Measurements from ENCODE around the gene CA10. TPM values are rescaled to one million over a fixed set of nuclear protein-coding genes. Genes with fewer than 3 reads are reported as not detected.

The CA10 gene
- total and polyA plus RNA-seq, 2 donors (not counting 1 experiment from before 2014, with no cell fraction given) = not detected

DNA sequence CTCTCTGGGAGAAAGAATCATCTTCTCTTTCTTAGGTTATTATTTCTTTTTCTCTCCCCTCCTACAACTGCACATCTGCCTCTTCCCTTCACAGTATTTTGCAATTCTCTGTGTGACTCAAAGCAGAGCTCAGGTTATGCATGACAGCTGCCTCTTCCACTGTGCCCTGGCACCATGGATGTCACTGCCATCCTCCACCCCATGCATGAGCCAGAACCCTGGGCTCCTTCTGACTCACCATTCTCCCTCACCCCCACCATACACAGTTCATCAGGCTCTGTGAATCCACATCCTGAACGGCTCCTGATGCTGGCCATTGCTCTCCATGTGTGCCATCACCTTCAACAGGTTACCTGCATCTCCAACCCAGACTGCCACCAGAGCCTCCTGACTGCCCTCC is 23.9 kb downstream of the CA10 start:
- no peak for TF ChIP-seq EZH2 (IDR thresholded peaks at IDR 0.05; ENCODE audit: low read length, missing control alignments)
- TF ChIP-seq, protein P1, sequence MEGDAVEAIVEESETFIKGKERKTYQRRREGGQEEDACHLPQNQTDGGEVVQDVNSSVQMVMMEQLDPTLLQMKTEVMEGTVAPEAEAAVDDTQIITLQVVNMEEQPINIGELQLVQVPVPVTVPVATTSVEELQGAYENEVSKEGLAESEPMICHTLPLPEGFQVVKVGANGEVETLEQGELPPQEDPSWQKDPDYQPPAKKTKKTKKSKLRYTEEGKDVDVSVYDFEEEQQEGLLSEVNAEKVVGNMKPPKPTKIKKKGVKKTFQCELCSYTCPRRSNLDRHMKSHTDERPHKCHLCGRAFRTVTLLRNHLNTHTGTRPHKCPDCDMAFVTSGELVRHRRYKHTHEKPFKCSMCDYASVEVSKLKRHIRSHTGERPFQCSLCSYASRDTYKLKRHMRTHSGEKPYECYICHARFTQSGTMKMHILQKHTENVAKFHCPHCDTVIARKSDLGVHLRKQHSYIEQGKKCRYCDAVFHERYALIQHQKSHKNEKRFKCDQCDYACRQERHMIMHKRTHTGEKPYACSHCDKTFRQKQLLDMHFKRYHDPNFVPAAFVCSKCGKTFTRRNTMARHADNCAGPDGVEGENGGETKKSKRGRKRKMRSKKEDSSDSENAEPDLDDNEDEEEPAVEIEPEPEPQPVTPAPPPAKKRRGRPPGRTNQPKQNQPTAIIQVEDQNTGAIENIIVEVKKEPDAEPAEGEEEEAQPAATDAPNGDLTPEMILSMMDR (conservative IDR thresholded peaks at IDR 0.05 in 1 of 2, IDR thresholded peaks at IDR 0.05 in 1 of 2; ENCODE audit: low read depth in 1 of 2, low read length in 2 of 2) = no peak
- Histone ChIP-seq H3K4me3 (replicated peaks in 1 of 4; ENCODE audit: control extremely low read depth in 1 of 4, insufficient read depth in 1 of 4, low read depth in 3 of 4, low read length in 4 of 4) (no peak overlapping the region), H4K20me1 (ENCODE audit: control insufficient read depth, extremely low read depth, insufficient read depth, low read length) (no peaks in the 10 kb centered on the region), H3K4me2 (ENCODE audit: extremely low read depth, insufficient read depth, low read length) (no peak overlapping the region), H3K9ac (ENCODE audit: insufficient read depth, low read length) (no peak overlapping the region), H3K79me2 (ENCODE audit: control insufficient read depth, insufficient read depth, low read length) (no peaks in the 10 kb centered on the region), H3K27me3 (ENCODE audit: control insufficient read depth, insufficient read depth, low read length) (no peaks in the 10 kb centered on the region), H2AFZ (ENCODE audit: low read length) (no peak overlapping the region), H3K4me1 (ENCODE audit: control insufficient read depth, extremely low read depth, insufficient read depth, low read length) (no peaks in the 10 kb centered on the region), H3K9me3 (ENCODE audit: control insufficient read depth, insufficient read depth, low read depth, low read length) (no peaks in the 10 kb centered on the region), H3K36me3 (ENCODE audit: control insufficient read depth, insufficient read depth, low read length) (no peaks in the 10 kb centered on the region), H3K27ac (ENCODE audit: insufficient read depth, low read length) (no peak overlapping the region)
- DNase-seq (ENCODE audit: low read depth in 2 of 2) = no peak

DNA sequence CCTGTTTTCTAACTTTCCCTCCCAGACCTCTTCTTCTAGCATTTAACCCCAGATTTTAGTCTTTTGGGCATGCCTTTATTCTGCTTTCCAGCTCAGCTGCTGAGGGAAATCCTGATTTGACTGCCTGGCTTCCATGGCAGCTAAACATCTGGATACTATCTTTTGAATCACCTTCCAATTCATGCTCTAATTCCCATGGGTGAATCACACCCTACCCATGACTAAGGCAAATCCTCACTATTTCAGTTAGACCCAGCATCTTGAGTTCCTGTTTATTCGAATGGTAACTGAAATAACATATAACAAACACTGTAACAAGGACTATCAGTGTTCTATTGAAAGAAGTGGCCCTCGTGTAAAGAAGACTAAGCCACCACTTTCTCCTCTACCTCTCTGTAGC is 29.8 kb downstream of the CA10 start:
- Histone ChIP-seq H2AFZ (ENCODE audit: low read length) (no peak overlapping the region), H3K4me2 (ENCODE audit: extremely low read depth, insufficient read depth, low read length) (no peak overlapping the region), H3K27ac (ENCODE audit: insufficient read depth, low read length) (no peak overlapping the region), H3K27me3 (ENCODE audit: control insufficient read depth, insufficient read depth, low read length) (no peaks in the 10 kb centered on the region), H3K36me3 (ENCODE audit: control insufficient read depth, insufficient read depth, low read length) (no peaks in the 10 kb centered on the region), H3K9ac (ENCODE audit: insufficient read depth, low read length) (no peak overlapping the region), H3K9me3 (ENCODE audit: control insufficient read depth, insufficient read depth, low read depth, low read length) (no peaks in the 10 kb centered on the region), H3K4me1 (ENCODE audit: control insufficient read depth, extremely low read depth, insufficient read depth, low read length) (no peaks in the 10 kb centered on the region), H3K4me3 (replicated peaks in 1 of 4; ENCODE audit: control extremely low read depth in 1 of 4, insufficient read depth in 1 of 4, low read depth in 3 of 4, low read length in 4 of 4) (no peak overlapping the region), H4K20me1 (ENCODE audit: control insufficient read depth, extremely low read depth, insufficient read depth, low read length) (no peaks in the 10 kb centered on the region), H3K79me2 (ENCODE audit: control insufficient read depth, insufficient read depth, low read length) (no peaks in the 10 kb centered on the region)
- TF ChIP-seq, protein P1 (conservative IDR thresholded peaks at IDR 0.05 in 1 of 2, IDR thresholded peaks at IDR 0.05 in 1 of 2; ENCODE audit: low read depth in 1 of 2, low read length in 2 of 2) = no peak
- no peak for TF ChIP-seq EZH2 (IDR thresholded peaks at IDR 0.05; ENCODE audit: low read length, missing control alignments)
- DNase-seq (ENCODE audit: low read depth in 2 of 2) = no peak

DNA sequence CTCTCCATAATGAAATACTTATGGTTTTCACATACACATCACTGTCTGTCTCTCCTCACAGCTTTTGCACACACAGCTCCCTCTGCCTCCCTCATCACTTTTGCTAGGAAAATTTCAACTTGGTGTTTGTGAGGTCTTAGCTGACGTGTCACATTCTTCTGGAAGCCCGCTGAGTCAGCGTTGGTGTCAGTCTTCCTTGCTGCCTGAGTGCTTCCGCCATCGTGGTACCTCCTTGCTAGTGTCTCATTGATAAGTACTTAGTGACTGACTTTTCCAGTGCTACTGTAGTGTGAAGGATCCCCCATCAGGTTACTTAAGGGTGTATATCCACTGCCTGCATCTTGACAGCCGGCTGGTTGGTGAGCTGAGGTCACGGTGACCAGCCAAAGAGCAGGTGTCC is 33.5 kb downstream of the CA10 start:
- H3K9me3 ChIP-seq (ENCODE audit: control insufficient read depth, insufficient read depth, low read depth, low read length) = no peaks in the 10 kb centered on the region

More for the DNA sequence above, 33.5 kb downstream of the CA10 start:
- Histone ChIP-seq H2AFZ (ENCODE audit: low read length) (no peak overlapping the region), H3K27ac (ENCODE audit: insufficient read depth, low read length) (no peak overlapping the region), H4K20me1 (ENCODE audit: control insufficient read depth, extremely low read depth, insufficient read depth, low read length) (no peaks in the 10 kb centered on the region), H3K9ac (ENCODE audit: insufficient read depth, low read length) (no peak overlapping the region), H3K4me2 (ENCODE audit: extremely low read depth, insufficient read depth, low read length) (no peak overlapping the region), H3K4me1 (ENCODE audit: control insufficient read depth, extremely low read depth, insufficient read depth, low read length) (no peaks in the 10 kb centered on the region), H3K36me3 (ENCODE audit: control insufficient read depth, insufficient read depth, low read length) (no peaks in the 10 kb centered on the region), H3K4me3 (replicated peaks in 1 of 4; ENCODE audit: control extremely low read depth in 1 of 4, insufficient read depth in 1 of 4, low read depth in 3 of 4, low read length in 4 of 4) (no peak overlapping the region), H3K79me2 (ENCODE audit: control insufficient read depth, insufficient read depth, low read length) (no peaks in the 10 kb centered on the region), H3K27me3 (ENCODE audit: control insufficient read depth, insufficient read depth, low read length) (no peaks in the 10 kb centered on the region)
- TF ChIP-seq EZH2 (IDR thresholded peaks at IDR 0.05; ENCODE audit: low read length, missing control alignments) = no peak
- TF ChIP-seq, protein P1 (conservative IDR thresholded peaks at IDR 0.05 in 1 of 2, IDR thresholded peaks at IDR 0.05 in 1 of 2; ENCODE audit: low read depth in 1 of 2, low read length in 2 of 2) = no peak
- no peak for DNase-seq (ENCODE audit: low read depth in 2 of 2)
